CD14-positive monocyte (primary cell): ENCODE data around the gene ANO2. TPM values are rescaled to one million over a fixed set of nuclear protein-coding genes. Genes with fewer than 3 reads are reported as not detected.

Experiments used
- DNase-seq, 3 donors: peaks; one replicate each; pipeline ENCODE4 v3.0.0-alpha.2; 2011 to 2022
- H2AFZ ChIP-seq: 2 replicates; pipeline ENCODE4 v1.6.0; 2012; ENCODE audit warnings: mild to moderate bottlenecking, low read depth, low read length, inconsistent platforms; ENCODE audit not compliant: insufficient read depth, poor library complexity, severe bottlenecking
- H3K27ac ChIP-seq, 2 donors: 1 replicate in 1 of 2; 2 replicates in 1 of 2; pipeline ENCODE4 v1.5.1; 2012 to 2013; ENCODE audit warnings: low read length in 2 of 2, control low read depth in 1 of 2, inconsistent platforms in 1 of 2, low read depth in 1 of 2, mild to moderate bottlenecking in 1 of 2
- H3K27me3 ChIP-seq, 2 donors: one replicate each; pipeline versions ENCODE4 v1.6.0 to v1.6.1; 2011 to 2013; ENCODE audit warnings: low read length in 2 of 2; ENCODE audit not compliant: control insufficient read depth in 2 of 2, insufficient read depth in 2 of 2
- H3K36me3 ChIP-seq, 2 donors: replicated peaks in 1 of 2; 1 replicate in 1 of 2; 2 replicates in 1 of 2; pipeline versions ENCODE4 v1.5.1 to v1.6.1; 2012 to 2013; ENCODE audit warnings: low read length in 2 of 2, control low read depth in 1 of 2, inconsistent platforms in 1 of 2, mild to moderate bottlenecking in 1 of 2; ENCODE audit not compliant: insufficient read depth in 2 of 2, control insufficient read depth in 1 of 2
- H3K4me1 ChIP-seq, 2 donors: 1 replicate in 1 of 2; 2 replicates in 1 of 2; pipeline versions ENCODE4 v1.5.1 to v1.6.1; 2012 to 2013; ENCODE audit warnings: low read length in 2 of 2, control low read depth in 1 of 2, inconsistent platforms in 1 of 2, mild to moderate bottlenecking in 1 of 2, moderate library complexity in 1 of 2; ENCODE audit not compliant: insufficient read depth in 2 of 2, control insufficient read depth in 1 of 2
- H3K4me2 ChIP-seq: replicated peaks from 2 replicates; pipeline ENCODE3; 2012; ENCODE audit warnings: low read length, moderate library complexity, mild to moderate bottlenecking; ENCODE audit not compliant: poor library complexity, severe bottlenecking; ENCODE audit errors: extremely low read depth
- H3K4me3 ChIP-seq, 3 experiments: fragments of 200-600 bp in 1 of 3; sonication (generic) in 1 of 3; replicated peaks in 1 of 3; 1 replicate in 2 of 3; 2 replicates in 1 of 3; pipeline ENCODE4 v1.5.1; 2011 to 2013; ENCODE audit warnings: low read length in 3 of 3, mild to moderate bottlenecking in 3 of 3, control low read depth in 2 of 3, low read depth in 2 of 3, inconsistent platforms in 1 of 3, moderate library complexity in 1 of 3
- H3K79me2 ChIP-seq: 2 replicates; pipeline ENCODE4 v1.6.0; 2012; ENCODE audit warnings: mild to moderate bottlenecking, control low read depth, inconsistent platforms, low read length, moderate library complexity; ENCODE audit not compliant: insufficient read depth
- H3K9ac ChIP-seq: 2 replicates; pipeline ENCODE4 v1.6.0; 2017; ENCODE audit warnings: low read length, mild to moderate bottlenecking; ENCODE audit not compliant: insufficient read depth, poor library complexity, severe bottlenecking
- H3K9me3 ChIP-seq, 2 donors: replicated peaks in 1 of 2; 1 replicate in 1 of 2; 2 replicates in 1 of 2; pipeline versions ENCODE4 v1.5.1 to v1.6.1; 2012 to 2013; ENCODE audit warnings: low read length in 2 of 2, control low read depth in 1 of 2; ENCODE audit not compliant: control insufficient read depth in 1 of 2, insufficient read depth in 1 of 2
- H4K20me1 ChIP-seq: 2 replicates; pipeline ENCODE4 v1.6.0; 2012; ENCODE audit warnings: mild to moderate bottlenecking, low read length, control low read depth, moderate library complexity; ENCODE audit not compliant: insufficient read depth
- H3K27ac Mint-ChIP-seq, 7 donors: one replicate each; pipeline ENCODE4 v1.8.0; 2020; ENCODE audit warnings: mild to moderate bottlenecking in 7 of 7, mixed read lengths in 7 of 7, moderate library complexity in 6 of 7, inconsistent platforms in 2 of 7
- H3K27me3 Mint-ChIP-seq, 3 donors: one replicate each; pipeline ENCODE4 v1.8.0; 2021 to 2022; ENCODE audit warnings: low read depth in 3 of 3, mild to moderate bottlenecking in 3 of 3, mixed read lengths in 3 of 3, moderate library complexity in 3 of 3, inconsistent platforms in 1 of 3
- H3K36me3 Mint-ChIP-seq, 2 donors: one replicate each; pipeline ENCODE4 v1.8.0; 2020; ENCODE audit warnings: mixed read lengths in 2 of 2, inconsistent platforms in 1 of 2, mild to moderate bottlenecking in 1 of 2
- H3K4me1 Mint-ChIP-seq: one replicate; pipeline ENCODE4 v1.8.0; 2020; ENCODE audit warnings: mild to moderate bottlenecking, mixed read lengths
- H3K4me3 Mint-ChIP-seq, 2 donors: one replicate each; pipeline ENCODE4 v1.8.0; 2020; ENCODE audit warnings: mild to moderate bottlenecking in 2 of 2, mixed read lengths in 2 of 2, moderate library complexity in 1 of 2
- H3K9me3 Mint-ChIP-seq, 7 donors: one replicate each; pipeline ENCODE4 v1.8.0; 2020 to 2022; ENCODE audit warnings: mixed read lengths in 7 of 7, mild to moderate bottlenecking in 6 of 7, moderate library complexity in 6 of 7, inconsistent platforms in 2 of 7
- CTCF ChIP-seq: fragments of 200-600 bp; IDR thresholded peaks from one replicate; pipeline ENCODE4 v1.8.0; 2022; ENCODE audit warnings: antibody characterized with exemption, mild to moderate bottlenecking
- WGBS: methylation state at CpG from one replicate; pipeline ENCODE4 v1.1.5; 2013; ENCODE audit warnings: missing lambda C conversion rate; ENCODE audit not compliant: insufficient coverage; 5-methylcytosine and 5-hydroxymethylcytosine counted together
- intact Hi-C, 2 donors: fragments of 100-400 bp; cut with micrococcal nuclease; formaldehyde crosslinking; loops; one replicate each; pipeline versions ENCODE4 v1.15.0 to v1.15.1; 2023
- polyA plus RNA-seq, 3 donors: library from polyadenylated mRNA; depleted of rRNA in 1 of 3; unstranded in 2 of 3; stranded (reverse) in 1 of 3; fragments of 300-500 nt in 2 of 3; fragments of >200 nt in 1 of 3; fragmentation: Illumina TruSeq in 2 of 3; gene quantifications; 1 replicate in 2 of 3; 2 replicates in 1 of 3; pipeline ENCODE4 v1.2.3, GENCODE V29; 2012 to 2021

Gene ANO2
- polyA plus RNA-seq, 3 donors = not detected

DNA sequence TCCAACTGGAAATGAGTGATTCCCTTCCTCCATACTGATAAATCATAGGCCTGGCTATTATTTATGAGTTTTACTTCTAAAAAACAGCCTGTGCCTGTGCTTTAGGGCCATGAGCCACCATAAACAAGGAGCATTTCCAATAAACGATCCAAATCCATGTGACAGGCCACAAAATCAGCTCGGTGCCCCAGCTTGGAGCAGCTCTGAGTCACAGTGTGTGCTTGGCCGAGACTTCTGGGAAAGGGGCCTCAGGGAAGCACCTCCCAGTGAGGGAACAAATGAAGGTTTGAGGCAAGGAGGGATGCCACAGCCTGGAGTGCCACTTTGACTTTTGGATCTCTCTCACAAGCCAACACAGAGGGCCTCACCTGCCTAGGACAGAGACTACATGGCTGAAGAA is 322.8 kb downstream of the ANO2 start:
- no peak overlapping the region for H3K4me3 ChIP-seq
- no peak overlapping the region for H3K4me2 ChIP-seq
- no peaks in the 10 kb centered on the region for H3K36me3 ChIP-seq
- no peak for TF ChIP-seq CTCF
- 80% methylated on average over 1 of the region's 3 CpGs for WGBS
- H3K9me3 Mint-ChIP-seq = peaks cover 0 to 5% (median 0%) of the 10 kb centered on the region in 7 donors
- H3K79me2 ChIP-seq = no peaks in the 10 kb centered on the region
- H3K4me1 Mint-ChIP-seq = peaks cover 8% of the 10 kb centered on the region
- no peaks in the 10 kb centered on the region for H3K36me3 Mint-ChIP-seq
- H3K27ac Mint-ChIP-seq = peak overlapping the region in 1 of 7 donors; percentile 17
- H2AFZ ChIP-seq = no peak overlapping the region
- H3K4me3 Mint-ChIP-seq = no peak overlapping the region
- no peaks in the 10 kb centered on the region for H4K20me1 ChIP-seq
- no peak overlapping the region for H3K9ac ChIP-seq
- peaks cover 1 to 12% (median 4%) of the 10 kb centered on the region in 3 donors for H3K27me3 Mint-ChIP-seq
- H3K27ac ChIP-seq = no peak overlapping the region
- intact Hi-C loops = no loop called here
- no peaks in the 10 kb centered on the region for H3K4me1 ChIP-seq
- no peaks in the 10 kb centered on the region for H3K27me3 ChIP-seq
- peaks cover 3 to 7% of the 10 kb centered on the region in 2 donors for H3K9me3 ChIP-seq
- DNase-seq = no peak

DNA sequence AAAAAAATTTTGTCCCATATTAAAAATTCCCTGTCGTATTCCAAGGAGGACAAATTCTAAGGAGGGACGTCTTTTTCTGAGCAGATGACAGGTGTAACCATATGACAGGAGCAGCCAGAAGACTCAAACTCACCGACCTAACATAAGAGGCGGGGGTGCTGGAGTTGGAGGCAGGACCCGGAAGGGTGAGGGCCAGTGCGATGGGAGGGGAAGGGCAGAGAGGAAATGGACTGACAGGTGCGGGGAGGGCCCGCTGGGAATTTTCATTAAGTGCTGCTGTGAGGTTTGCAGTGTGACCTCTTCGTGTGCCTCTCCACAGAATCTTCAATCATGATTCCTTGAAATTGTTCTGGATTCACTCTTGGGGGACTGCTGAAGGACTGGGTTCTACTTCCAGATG is 323.7 kb downstream of the ANO2 start:
- Mint-ChIP-seq H3K27ac (no peak overlapping the region), H3K4me1 (peaks cover 8% of the 10 kb centered on the region), H3K4me3 (no peak overlapping the region), H3K36me3 (no peaks in the 10 kb centered on the region), H3K27me3 (peaks cover 1 to 12% (median 1%) of the 10 kb centered on the region in 3 donors), H3K9me3 (peaks cover 0 to 5% (median 0%) of the 10 kb centered on the region in 7 donors)
- DNase-seq = no peak
- Histone ChIP-seq H4K20me1 (no peaks in the 10 kb centered on the region), H3K9me3 (peaks cover 9 to 12% of the 10 kb centered on the region in 2 donors), H3K36me3 (no peaks in the 10 kb centered on the region), H3K4me1 (no peaks in the 10 kb centered on the region), H3K27me3 (no peaks in the 10 kb centered on the region), H3K79me2 (no peaks in the 10 kb centered on the region), H3K4me3 (no peak overlapping the region), H3K4me2 (no peak overlapping the region), H2AFZ (no peak overlapping the region), H3K27ac (no peak overlapping the region), H3K9ac (no peak overlapping the region)
- WGBS = 94% methylated on average over 8 of the region's 9 CpGs
- intact Hi-C loops = no loop called here
- TF ChIP-seq CTCF = no peak
